Stromal cell of bone marrow (primary cell): Measurements from ENCODE around the gene SIPA1L3.
A peak's percentile ranks its signal among the peaks of the same experiment; 100 is the strongest.

Experiments
- DNase-seq: peaks from one replicate; pipeline ENCODE4 v3.0.0-alpha.2; 2012; ENCODE audit warnings: low read depth

The SIPA1L3 gene

GRCh38 chr19:37979547-37980082, 72.6 kb downstream of the SIPA1L3 start:
- no peak for DNase-seq

GRCh38 chr19:37980419-37981170, 73.6 kb downstream of the SIPA1L3 start:
- no peak for DNase-seq

- DNase-seq: no peak
Measured at GRCh38 chr19:37981785-37982475, 74.9 kb downstream of the SIPA1L3 start.

- DNase-seq: no peak
Measured at GRCh38 chr19:37982655-37983054, 75.6 kb downstream of the SIPA1L3 start.

- DNase-seq: no peak
Measured at GRCh38 chr19:37983153-37983552, 76.1 kb downstream of the SIPA1L3 start.

- DNase-seq: no peak
Measured at GRCh38 chr19:37983916-37984315, 76.9 kb downstream of the SIPA1L3 start.

GRCh38 chr19:37986048-37986750, 79.2 kb downstream of the SIPA1L3 start:
- DNase-seq: no peak

GRCh38 chr19:37987356-37988332, 80.6 kb downstream of the SIPA1L3 start:
- no peak for DNase-seq

GRCh38 chr19:37988758-37989635, 82.0 kb downstream of the SIPA1L3 start:
- no peak for DNase-seq

GRCh38 chr19:37989855-37990254, 82.8 kb downstream of the SIPA1L3 start:
- DNase-seq: no peak

GRCh38 chr19:37990362-37990761, 83.4 kb downstream of the SIPA1L3 start:
- no peak for DNase-seq

GRCh38 chr19:37991176-37991835, 84.3 kb downstream of the SIPA1L3 start:
- no peak for DNase-seq

GRCh38 chr19:37991841-37992248, 84.8 kb downstream of the SIPA1L3 start:
- DNase-seq: no peak

GRCh38 chr19:37992761-37993160, 85.8 kb downstream of the SIPA1L3 start:
- DNase-seq: no peak

GRCh38 chr19:37994823-37995130, 87.8 kb downstream of the SIPA1L3 start:
- DNase-seq: no peak

GRCh38 chr19:37995346-37995745, 88.3 kb downstream of the SIPA1L3 start:
- no peak for DNase-seq

GRCh38 chr19:37997911-37998344, 90.9 kb downstream of the SIPA1L3 start:
- peak; percentile 96 for DNase-seq

GRCh38 chr19:37998801-37999308, 91.8 kb downstream of the SIPA1L3 start:
- DNase-seq: no peak

- peak; percentile 89 for DNase-seq
Measured at GRCh38 chr19:37999309-38000213, 92.6 kb downstream of the SIPA1L3 start.
